C4-2B (cell line): ENCODE results near the gene PER2.
A peak's percentile ranks its signal among the peaks of the same experiment; 100 is the strongest.

Source experiments
- H3K27ac ChIP-seq: fragments of 450-650 bp; 2 replicates; pipeline ENCODE4 v1.5.1; 2017
- ZFX ChIP-seq: fragments of 450-650 bp; IDR thresholded peaks from 2 replicates; pipeline ENCODE4 v1.6.1; 2017
- TF ChIP-seq, protein P1 (sequence below): fragments of 450-650 bp; conservative IDR thresholded peaks from 2 replicates; pipeline ENCODE4 v1.5.1; 2017; ENCODE audit warnings: mild to moderate bottlenecking

The PER2 gene

GRCh38 chr2:238290091-238290509 lies 1.7 kb upstream of the PER2 start:
- TF ChIP-seq, protein P1, sequence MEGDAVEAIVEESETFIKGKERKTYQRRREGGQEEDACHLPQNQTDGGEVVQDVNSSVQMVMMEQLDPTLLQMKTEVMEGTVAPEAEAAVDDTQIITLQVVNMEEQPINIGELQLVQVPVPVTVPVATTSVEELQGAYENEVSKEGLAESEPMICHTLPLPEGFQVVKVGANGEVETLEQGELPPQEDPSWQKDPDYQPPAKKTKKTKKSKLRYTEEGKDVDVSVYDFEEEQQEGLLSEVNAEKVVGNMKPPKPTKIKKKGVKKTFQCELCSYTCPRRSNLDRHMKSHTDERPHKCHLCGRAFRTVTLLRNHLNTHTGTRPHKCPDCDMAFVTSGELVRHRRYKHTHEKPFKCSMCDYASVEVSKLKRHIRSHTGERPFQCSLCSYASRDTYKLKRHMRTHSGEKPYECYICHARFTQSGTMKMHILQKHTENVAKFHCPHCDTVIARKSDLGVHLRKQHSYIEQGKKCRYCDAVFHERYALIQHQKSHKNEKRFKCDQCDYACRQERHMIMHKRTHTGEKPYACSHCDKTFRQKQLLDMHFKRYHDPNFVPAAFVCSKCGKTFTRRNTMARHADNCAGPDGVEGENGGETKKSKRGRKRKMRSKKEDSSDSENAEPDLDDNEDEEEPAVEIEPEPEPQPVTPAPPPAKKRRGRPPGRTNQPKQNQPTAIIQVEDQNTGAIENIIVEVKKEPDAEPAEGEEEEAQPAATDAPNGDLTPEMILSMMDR, result no peak
- TF ChIP-seq ZFX, result no peak

GRCh38 chr2:238289574-238289973 lies 1.2 kb upstream of the PER2 start:
- H3K27ac ChIP-seq, result peak overlapping the region; percentile 98
- TF ChIP-seq ZFX, result no peak
- TF ChIP-seq, protein P1, result no peak

More at GRCh38 chr2:238290091-238290509, 1.7 kb upstream of the PER2 start:
- H3K27ac ChIP-seq, result no peak overlapping the region

DNA sequence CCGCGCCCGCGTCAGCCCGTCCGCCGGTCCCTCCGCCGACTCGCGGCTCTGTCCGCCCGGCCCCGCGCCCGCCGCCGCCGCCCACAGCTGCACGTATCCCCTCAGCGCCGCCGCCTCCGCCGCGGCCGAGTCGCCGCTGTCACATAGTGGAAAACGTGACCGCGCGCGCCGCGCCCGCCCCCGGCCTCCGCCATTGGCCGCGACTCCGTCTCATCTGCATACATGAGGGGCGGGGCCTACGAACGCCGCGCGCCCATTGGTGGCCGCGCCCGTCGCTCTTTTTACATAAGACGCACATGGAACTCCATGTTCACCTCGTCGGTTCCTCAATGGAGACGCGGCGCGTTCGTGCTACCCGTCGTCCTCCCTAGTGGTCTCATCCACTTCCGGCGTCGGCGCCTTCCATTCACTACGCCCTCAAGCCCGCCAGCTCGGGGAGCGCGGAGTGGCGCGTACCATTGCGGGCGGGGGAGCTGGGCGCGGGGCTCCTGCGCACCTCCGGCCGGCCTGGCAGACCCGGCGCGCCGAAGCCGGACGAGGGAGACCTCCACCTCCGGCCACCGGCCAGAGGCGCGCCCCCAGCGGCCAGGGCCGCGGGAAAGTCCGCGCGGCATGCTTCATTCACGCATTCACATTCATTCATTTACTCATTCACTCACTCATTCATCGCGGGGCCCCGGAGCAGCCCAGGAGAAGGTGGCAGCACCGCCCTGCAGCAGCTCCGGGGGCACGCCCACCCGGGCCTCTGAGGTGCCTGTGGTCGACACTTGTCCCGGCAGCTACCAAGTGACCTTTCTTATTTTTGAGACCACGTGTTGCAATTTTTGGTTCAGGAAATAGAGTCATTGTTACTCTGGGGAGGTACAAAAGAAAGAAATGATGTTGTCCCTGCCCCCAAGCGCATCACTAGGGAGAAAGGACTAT lies 502 bp upstream of the PER2 start:
- peak overlapping the region; percentile 98 for H3K27ac ChIP-seq
- TF ChIP-seq, protein P1, result no peak; the same call in 1 of the 2 replicates
- TF ChIP-seq ZFX, result 0 out of 2 replicates have a peak, but pooled peaks have one; percentile 4

GRCh38 chr2:238286987-238287736 lies 1.2 kb downstream of the PER2 start:
- TF ChIP-seq, protein P1, result no peak
- no peak for TF ChIP-seq ZFX
- peak overlapping the region; percentile 98 for H3K27ac ChIP-seq

DNA sequence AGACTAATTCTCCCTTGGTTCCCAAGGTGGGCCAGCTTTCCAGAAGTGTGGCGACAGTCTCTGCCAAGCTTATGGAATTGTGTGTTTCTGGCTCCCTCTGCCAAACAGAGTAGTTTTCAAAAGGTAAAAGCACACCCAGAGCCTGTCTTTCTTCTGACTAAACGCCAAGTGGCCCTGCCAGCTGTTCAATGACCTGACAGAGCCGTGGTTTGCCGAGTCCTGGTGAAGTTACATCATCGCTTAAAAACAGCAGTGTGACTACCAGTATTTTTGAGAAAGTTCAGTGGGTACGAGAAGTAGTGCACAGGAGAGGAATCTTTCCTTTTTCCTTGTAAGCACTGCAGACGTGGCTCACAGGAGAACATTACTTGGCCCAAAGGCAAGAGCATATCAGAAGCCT lies 1.9 kb downstream of the PER2 start:
- H3K27ac ChIP-seq, result peak overlapping the region; percentile 98
- TF ChIP-seq ZFX, result no peak
- TF ChIP-seq, protein P1, result no peak

- peak overlapping the region; percentile 98 for H3K27ac ChIP-seq
- TF ChIP-seq ZFX, result no peak
- TF ChIP-seq, protein P1, result no peak
Measured at GRCh38 chr2:238286095-238286494, 2.3 kb downstream of the PER2 start.

GRCh38 chr2:238285653-238286082 lies 2.7 kb downstream of the PER2 start:
- peak overlapping the region; percentile 98 for H3K27ac ChIP-seq
- TF ChIP-seq, protein P1, result no peak
- TF ChIP-seq ZFX, result no peak
